HEK293 (cell line): ENCODE data around the gene SLC25A26.

Source experiments
- ZNF146 ChIP-seq: fragments of 450-650 bp; formaldehyde crosslinking; IDR thresholded peaks from 2 replicates; pipeline ENCODE4 v1.5.1; 2016; ENCODE audit warnings: missing biosample characterization, missing genetic modification characterization
- ZNF623 ChIP-seq: fragments of 450-650 bp; formaldehyde crosslinking; IDR thresholded peaks from 2 replicates; pipeline ENCODE4 v1.5.1; 2016; ENCODE audit warnings: missing biosample characterization, missing genetic modification characterization
- ZNF785 ChIP-seq: fragments of 450-650 bp; formaldehyde crosslinking; IDR thresholded peaks from 2 replicates; pipeline ENCODE4 v1.5.1; 2016; ENCODE audit warnings: missing biosample characterization, missing genetic modification characterization
- TF ChIP-seq, protein P1 (sequence below): fragments of 450-650 bp; formaldehyde crosslinking; IDR thresholded peaks from 2 replicates; pipeline ENCODE4 v1.5.1; 2016; ENCODE audit warnings: missing biosample characterization, missing genetic modification characterization
- TF ChIP-seq, protein P2 (sequence below): fragments of 450-650 bp; formaldehyde crosslinking; IDR thresholded peaks from 2 replicates; pipeline ENCODE4 v1.5.1; 2016; ENCODE audit warnings: missing biosample characterization, missing genetic modification characterization
- TF ChIP-seq, protein P3 (sequence below): fragments of 450-650 bp; formaldehyde crosslinking; IDR thresholded peaks from 2 replicates; pipeline ENCODE4 v1.5.1; 2016; ENCODE audit warnings: missing biosample characterization, missing genetic modification characterization

DNA sequence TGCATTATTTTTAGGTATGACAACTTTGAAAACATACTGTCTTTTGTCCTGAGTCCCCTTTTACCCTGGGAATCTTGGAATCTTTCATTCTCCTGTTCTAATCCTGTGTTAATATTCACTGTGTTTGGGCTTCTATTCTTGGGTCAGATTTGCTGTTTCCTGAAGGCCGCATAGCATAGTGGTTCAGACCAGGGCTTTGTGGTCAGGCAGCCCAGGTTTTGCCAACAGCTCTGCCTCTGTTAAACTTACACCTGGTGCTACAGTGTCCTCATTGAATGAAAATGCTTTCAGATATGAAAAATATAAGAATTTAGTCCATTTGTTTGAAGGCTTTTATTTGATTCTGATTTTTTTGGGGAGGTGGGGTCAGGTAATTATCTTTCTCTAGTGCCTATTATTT is 58.4 kb downstream of the SLC25A26 start:
- TF ChIP-seq, protein P1, sequence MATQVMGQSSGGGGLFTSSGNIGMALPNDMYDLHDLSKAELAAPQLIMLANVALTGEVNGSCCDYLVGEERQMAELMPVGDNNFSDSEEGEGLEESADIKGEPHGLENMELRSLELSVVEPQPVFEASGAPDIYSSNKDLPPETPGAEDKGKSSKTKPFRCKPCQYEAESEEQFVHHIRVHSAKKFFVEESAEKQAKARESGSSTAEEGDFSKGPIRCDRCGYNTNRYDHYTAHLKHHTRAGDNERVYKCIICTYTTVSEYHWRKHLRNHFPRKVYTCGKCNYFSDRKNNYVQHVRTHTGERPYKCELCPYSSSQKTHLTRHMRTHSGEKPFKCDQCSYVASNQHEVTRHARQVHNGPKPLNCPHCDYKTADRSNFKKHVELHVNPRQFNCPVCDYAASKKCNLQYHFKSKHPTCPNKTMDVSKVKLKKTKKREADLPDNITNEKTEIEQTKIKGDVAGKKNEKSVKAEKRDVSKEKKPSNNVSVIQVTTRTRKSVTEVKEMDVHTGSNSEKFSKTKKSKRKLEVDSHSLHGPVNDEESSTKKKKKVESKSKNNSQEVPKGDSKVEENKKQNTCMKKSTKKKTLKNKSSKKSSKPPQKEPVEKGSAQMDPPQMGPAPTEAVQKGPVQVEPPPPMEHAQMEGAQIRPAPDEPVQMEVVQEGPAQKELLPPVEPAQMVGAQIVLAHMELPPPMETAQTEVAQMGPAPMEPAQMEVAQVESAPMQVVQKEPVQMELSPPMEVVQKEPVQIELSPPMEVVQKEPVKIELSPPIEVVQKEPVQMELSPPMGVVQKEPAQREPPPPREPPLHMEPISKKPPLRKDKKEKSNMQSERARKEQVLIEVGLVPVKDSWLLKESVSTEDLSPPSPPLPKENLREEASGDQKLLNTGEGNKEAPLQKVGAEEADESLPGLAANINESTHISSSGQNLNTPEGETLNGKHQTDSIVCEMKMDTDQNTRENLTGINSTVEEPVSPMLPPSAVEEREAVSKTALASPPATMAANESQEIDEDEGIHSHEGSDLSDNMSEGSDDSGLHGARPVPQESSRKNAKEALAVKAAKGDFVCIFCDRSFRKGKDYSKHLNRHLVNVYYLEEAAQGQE (tag by site-specific recombination): no peak
- TF ChIP-seq, protein P2, sequence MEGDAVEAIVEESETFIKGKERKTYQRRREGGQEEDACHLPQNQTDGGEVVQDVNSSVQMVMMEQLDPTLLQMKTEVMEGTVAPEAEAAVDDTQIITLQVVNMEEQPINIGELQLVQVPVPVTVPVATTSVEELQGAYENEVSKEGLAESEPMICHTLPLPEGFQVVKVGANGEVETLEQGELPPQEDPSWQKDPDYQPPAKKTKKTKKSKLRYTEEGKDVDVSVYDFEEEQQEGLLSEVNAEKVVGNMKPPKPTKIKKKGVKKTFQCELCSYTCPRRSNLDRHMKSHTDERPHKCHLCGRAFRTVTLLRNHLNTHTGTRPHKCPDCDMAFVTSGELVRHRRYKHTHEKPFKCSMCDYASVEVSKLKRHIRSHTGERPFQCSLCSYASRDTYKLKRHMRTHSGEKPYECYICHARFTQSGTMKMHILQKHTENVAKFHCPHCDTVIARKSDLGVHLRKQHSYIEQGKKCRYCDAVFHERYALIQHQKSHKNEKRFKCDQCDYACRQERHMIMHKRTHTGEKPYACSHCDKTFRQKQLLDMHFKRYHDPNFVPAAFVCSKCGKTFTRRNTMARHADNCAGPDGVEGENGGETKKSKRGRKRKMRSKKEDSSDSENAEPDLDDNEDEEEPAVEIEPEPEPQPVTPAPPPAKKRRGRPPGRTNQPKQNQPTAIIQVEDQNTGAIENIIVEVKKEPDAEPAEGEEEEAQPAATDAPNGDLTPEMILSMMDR (tag by site-specific recombination): no peak
- TF ChIP-seq ZNF785 (tag by site-specific recombination) (no peak), ZNF623 (tag by site-specific recombination) (no peak), ZNF146 (tag by site-specific recombination) (no peak)
- TF ChIP-seq, protein P3, sequence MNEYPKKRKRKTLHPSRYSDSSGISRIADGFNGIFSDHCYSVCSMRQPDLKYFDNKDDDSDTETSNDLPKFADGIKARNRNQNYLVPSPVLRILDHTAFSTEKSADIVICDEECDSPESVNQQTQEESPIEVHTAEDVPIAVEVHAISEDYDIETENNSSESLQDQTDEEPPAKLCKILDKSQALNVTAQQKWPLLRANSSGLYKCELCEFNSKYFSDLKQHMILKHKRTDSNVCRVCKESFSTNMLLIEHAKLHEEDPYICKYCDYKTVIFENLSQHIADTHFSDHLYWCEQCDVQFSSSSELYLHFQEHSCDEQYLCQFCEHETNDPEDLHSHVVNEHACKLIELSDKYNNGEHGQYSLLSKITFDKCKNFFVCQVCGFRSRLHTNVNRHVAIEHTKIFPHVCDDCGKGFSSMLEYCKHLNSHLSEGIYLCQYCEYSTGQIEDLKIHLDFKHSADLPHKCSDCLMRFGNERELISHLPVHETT (tag by site-specific recombination): no peak
